ENCODE measurements around the gene FBXO17. TPM values are rescaled to one million over a fixed set of nuclear protein-coding genes. Genes with fewer than 3 reads are reported as not detected.

The FBXO17 gene
- total RNA-seq, 1 experiment from 2014 or later, result 16.8 TPM

DNA sequence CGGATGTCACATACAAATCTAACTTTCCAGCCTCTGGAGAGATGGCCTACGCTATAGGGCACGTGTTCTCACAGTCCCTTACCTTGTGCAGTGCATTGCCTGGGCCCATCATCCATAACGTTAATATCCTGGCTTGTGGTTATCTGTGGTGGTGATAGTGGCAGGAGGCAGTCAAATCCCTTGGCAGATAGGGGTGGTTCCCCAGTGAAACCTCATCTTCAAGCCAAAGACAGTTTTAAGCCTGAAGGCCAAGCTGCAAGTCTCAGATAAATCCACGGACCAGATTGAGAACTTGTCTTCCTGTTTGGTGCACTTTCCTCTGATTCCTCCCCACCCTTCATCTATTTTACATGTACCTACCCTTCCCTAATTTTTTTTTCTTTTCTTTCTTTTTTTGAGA lies 4.3 kb upstream of the FBXO17 start (continued):
- TF ChIP-seq, protein P1, sequence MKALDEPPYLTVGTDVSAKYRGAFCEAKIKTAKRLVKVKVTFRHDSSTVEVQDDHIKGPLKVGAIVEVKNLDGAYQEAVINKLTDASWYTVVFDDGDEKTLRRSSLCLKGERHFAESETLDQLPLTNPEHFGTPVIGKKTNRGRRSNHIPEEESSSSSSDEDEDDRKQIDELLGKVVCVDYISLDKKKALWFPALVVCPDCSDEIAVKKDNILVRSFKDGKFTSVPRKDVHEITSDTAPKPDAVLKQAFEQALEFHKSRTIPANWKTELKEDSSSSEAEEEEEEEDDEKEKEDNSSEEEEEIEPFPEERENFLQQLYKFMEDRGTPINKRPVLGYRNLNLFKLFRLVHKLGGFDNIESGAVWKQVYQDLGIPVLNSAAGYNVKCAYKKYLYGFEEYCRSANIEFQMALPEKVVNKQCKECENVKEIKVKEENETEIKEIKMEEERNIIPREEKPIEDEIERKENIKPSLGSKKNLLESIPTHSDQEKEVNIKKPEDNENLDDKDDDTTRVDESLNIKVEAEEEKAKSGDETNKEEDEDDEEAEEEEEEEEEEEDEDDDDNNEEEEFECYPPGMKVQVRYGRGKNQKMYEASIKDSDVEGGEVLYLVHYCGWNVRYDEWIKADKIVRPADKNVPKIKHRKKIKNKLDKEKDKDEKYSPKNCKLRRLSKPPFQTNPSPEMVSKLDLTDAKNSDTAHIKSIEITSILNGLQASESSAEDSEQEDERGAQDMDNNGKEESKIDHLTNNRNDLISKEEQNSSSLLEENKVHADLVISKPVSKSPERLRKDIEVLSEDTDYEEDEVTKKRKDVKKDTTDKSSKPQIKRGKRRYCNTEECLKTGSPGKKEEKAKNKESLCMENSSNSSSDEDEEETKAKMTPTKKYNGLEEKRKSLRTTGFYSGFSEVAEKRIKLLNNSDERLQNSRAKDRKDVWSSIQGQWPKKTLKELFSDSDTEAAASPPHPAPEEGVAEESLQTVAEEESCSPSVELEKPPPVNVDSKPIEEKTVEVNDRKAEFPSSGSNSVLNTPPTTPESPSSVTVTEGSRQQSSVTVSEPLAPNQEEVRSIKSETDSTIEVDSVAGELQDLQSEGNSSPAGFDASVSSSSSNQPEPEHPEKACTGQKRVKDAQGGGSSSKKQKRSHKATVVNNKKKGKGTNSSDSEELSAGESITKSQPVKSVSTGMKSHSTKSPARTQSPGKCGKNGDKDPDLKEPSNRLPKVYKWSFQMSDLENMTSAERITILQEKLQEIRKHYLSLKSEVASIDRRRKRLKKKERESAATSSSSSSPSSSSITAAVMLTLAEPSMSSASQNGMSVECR (CRISPR knock-in tag; IDR thresholded peaks at IDR 0.05; ENCODE audit: borderline replicate concordance), result no peak

DNA sequence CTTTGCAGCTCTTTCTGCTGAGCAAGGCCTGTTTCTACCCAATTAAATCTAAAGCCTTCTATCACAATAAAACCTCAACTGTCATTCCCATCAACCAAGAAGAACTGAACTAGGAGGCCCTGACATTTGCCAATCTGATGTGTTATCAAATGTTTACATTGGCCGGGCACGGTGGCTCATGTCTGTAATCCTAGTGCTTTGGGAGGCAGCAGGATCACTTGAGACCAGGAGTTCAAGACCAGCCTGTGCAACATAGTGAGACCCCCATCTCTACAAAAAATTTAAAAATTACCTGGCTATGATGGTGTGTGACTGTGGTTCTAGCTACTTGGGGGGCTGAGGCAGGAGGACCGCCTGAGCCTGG lies 2.8 kb upstream of the FBXO17 start:
- Mint-ChIP-seq H3K9me3 (peaks cover 12% of the 10 kb centered on the region), H3K36me3 (peaks cover 9% of the 10 kb centered on the region), H3K27ac (no peak overlapping the region), H3K4me3 (no peak overlapping the region), H3K4me1 (peaks cover 15% of the 10 kb centered on the region), H3K27me3 (ENCODE audit: low read depth) (peaks cover 5% of the 10 kb centered on the region)
- DNase-seq (ENCODE audit: low spot score) (no peak), ATAC-seq (no peak)
- ChIA-PET CTCF (interaction anchor here (1.1 to 4.5 kb wide), 3 partner anchors 12 to 53 kb away, joined by 3 to 55 read pairs (median 34); no protein-coding TSS in a partner anchor), POLR2A (interaction anchor here (0.6 kb wide), 1 partner anchor 10 kb away, joined by 3 read pairs; no protein-coding TSS in a partner anchor)
- TF ChIP-seq ESRRA (CRISPR knock-in tag; IDR thresholded peaks at IDR 0.05; ENCODE audit: borderline replicate concordance), result no peak
- no peak for TF ChIP-seq EMX1 (CRISPR knock-in tag; IDR thresholded peaks at IDR 0.05)
- no peak for TF ChIP-seq SP1 (CRISPR knock-in tag; conservative IDR thresholded peaks at IDR 0.05)
- no peak for TF ChIP-seq ATF1 (CRISPR knock-in tag; IDR thresholded peaks at IDR 0.05)
- TF ChIP-seq ZNF423 (CRISPR knock-in tag; IDR thresholded peaks at IDR 0.05), result no peak
- TF ChIP-seq ZNF396 (CRISPR knock-in tag; IDR thresholded peaks at IDR 0.05; ENCODE audit: borderline replicate concordance), result no peak
- TF ChIP-seq FOXJ3 (CRISPR knock-in tag; IDR thresholded peaks at IDR 0.05; ENCODE audit: borderline replicate concordance), result no peak
- TF ChIP-seq IRF2 (CRISPR knock-in tag; IDR thresholded peaks at IDR 0.05; ENCODE audit: borderline replicate concordance, low read depth), result no peak
- TF ChIP-seq ZNF263 (CRISPR knock-in tag; IDR thresholded peaks at IDR 0.05; ENCODE audit: low read depth), result no peak
- no peak for TF ChIP-seq RORB (CRISPR knock-in tag; IDR thresholded peaks at IDR 0.05)
- no peak for TF ChIP-seq CREB1 (CRISPR knock-in tag; IDR thresholded peaks at IDR 0.05)
- TF ChIP-seq, protein P2, sequence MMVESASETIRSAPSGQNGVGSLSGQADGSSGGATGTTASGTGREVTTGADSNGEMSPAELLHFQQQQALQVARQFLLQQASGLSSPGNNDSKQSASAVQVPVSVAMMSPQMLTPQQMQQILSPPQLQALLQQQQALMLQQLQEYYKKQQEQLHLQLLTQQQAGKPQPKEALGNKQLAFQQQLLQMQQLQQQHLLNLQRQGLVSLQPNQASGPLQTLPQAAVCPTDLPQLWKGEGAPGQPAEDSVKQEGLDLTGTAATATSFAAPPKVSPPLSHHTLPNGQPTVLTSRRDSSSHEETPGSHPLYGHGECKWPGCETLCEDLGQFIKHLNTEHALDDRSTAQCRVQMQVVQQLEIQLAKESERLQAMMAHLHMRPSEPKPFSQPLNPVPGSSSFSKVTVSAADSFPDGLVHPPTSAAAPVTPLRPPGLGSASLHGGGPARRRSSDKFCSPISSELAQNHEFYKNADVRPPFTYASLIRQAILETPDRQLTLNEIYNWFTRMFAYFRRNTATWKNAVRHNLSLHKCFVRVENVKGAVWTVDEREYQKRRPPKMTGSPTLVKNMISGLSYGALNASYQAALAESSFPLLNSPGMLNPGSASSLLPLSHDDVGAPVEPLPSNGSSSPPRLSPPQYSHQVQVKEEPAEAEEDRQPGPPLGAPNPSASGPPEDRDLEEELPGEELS (CRISPR knock-in tag; IDR thresholded peaks at IDR 0.05), result no peak
- TF ChIP-seq SOX15 (CRISPR knock-in tag; IDR thresholded peaks at IDR 0.05), result no peak
- no peak for TF ChIP-seq NFYB (CRISPR knock-in tag; conservative IDR thresholded peaks at IDR 0.05; ENCODE audit: low read depth)

DNA sequence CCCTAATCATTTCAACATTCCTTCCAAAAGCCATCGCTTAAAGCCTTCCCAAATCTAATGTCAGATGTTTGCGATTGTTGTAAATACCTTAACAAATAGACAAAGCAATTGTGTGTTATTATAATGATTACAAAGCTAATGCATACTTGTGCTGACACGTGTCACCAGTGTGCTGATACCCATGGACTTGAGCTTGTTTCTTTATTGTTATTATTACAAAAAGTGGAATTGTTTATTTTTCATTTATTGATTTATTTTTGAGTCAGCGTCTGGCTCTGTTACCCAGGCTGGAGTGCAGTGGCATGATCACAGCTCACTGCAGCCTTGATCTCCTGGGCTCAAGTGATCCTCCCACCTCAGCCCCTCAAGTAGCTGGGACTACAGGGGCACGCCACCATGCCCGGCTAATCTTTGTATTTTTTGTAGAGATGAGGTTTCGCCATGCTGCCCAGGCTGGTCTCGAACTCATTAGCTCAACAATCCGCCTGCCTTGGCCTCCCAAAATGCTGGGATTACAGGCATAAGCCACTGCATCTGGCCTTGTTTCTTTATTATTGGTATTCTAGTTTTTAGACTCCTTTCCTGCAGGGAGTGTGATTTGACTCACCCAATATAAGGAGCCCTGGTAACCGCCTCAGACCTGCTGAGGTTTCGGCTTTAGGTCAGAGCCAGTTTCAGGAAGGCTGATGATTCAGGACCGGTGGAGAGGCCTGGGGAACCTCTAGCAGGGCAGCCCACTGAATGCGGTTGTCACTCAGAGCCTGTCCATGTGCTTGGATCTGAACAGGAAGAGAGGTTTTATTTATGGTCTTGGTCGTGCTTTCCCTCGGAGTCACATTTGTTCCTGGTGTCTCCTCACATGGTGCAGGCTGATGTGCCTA lies 2.1 kb upstream of the FBXO17 start:
- ATAC-seq, result no peak
- CTCF ChIA-PET, result interaction anchor here (4.1 to 4.5 kb wide), 2 partner anchors 12 to 16 kb away, joined by 34 to 55 read pairs; no protein-coding TSS in a partner anchor
- TF ChIP-seq TEAD1 (CRISPR knock-in tag; IDR thresholded peaks at IDR 0.05) (no peak), FOXJ3 (CRISPR knock-in tag; IDR thresholded peaks at IDR 0.05; ENCODE audit: borderline replicate concordance) (no peak), ZNF671 (CRISPR knock-in tag; IDR thresholded peaks at IDR 0.05) (no peak), JUN (CRISPR knock-in tag; IDR thresholded peaks at IDR 0.05) (no peak)
- TF ChIP-seq, protein P3, sequence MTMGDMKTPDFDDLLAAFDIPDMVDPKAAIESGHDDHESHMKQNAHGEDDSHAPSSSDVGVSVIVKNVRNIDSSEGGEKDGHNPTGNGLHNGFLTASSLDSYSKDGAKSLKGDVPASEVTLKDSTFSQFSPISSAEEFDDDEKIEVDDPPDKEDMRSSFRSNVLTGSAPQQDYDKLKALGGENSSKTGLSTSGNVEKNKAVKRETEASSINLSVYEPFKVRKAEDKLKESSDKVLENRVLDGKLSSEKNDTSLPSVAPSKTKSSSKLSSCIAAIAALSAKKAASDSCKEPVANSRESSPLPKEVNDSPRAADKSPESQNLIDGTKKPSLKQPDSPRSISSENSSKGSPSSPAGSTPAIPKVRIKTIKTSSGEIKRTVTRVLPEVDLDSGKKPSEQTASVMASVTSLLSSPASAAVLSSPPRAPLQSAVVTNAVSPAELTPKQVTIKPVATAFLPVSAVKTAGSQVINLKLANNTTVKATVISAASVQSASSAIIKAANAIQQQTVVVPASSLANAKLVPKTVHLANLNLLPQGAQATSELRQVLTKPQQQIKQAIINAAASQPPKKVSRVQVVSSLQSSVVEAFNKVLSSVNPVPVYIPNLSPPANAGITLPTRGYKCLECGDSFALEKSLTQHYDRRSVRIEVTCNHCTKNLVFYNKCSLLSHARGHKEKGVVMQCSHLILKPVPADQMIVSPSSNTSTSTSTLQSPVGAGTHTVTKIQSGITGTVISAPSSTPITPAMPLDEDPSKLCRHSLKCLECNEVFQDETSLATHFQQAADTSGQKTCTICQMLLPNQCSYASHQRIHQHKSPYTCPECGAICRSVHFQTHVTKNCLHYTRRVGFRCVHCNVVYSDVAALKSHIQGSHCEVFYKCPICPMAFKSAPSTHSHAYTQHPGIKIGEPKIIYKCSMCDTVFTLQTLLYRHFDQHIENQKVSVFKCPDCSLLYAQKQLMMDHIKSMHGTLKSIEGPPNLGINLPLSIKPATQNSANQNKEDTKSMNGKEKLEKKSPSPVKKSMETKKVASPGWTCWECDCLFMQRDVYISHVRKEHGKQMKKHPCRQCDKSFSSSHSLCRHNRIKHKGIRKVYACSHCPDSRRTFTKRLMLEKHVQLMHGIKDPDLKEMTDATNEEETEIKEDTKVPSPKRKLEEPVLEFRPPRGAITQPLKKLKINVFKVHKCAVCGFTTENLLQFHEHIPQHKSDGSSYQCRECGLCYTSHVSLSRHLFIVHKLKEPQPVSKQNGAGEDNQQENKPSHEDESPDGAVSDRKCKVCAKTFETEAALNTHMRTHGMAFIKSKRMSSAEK (CRISPR knock-in tag; IDR thresholded peaks at IDR 0.05; ENCODE audit: borderline replicate concordance), result no peak
- TF ChIP-seq, protein P4, sequence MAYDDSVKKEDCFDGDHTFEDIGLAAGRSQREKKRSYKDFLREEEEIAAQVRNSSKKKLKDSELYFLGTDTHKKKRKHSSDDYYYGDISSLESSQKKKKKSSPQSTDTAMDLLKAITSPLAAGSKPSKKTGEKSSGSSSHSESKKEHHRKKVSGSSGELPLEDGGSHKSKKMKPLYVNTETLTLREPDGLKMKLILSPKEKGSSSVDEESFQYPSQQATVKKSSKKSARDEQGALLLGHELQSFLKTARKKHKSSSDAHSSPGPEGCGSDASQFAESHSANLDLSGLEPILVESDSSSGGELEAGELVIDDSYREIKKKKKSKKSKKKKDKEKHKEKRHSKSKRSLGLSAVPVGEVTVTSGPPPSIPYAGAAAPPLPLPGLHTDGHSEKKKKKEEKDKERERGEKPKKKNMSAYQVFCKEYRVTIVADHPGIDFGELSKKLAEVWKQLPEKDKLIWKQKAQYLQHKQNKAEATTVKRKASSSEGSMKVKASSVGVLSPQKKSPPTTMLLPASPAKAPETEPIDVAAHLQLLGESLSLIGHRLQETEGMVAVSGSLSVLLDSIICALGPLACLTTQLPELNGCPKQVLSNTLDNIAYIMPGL (CRISPR knock-in tag; IDR thresholded peaks at IDR 0.05), result no peak

More for the DNA sequence above, 2.1 kb upstream of the FBXO17 start:
- no peak overlapping the region for H3K4me3 Mint-ChIP-seq
- H3K27me3 Mint-ChIP-seq (ENCODE audit: low read depth), result peaks cover 5% of the 10 kb centered on the region
- H3K4me1 Mint-ChIP-seq, result peaks cover 15% of the 10 kb centered on the region
- peaks cover 12% of the 10 kb centered on the region for H3K9me3 Mint-ChIP-seq
- no peak for DNase-seq (ENCODE audit: low spot score)
- peaks cover 9% of the 10 kb centered on the region for H3K36me3 Mint-ChIP-seq
- POLR2A ChIA-PET, result interaction anchor here (0.6 to 1.6 kb wide), 2 partner anchors 10 to 11 kb away, joined by 3 to 4 read pairs; no protein-coding TSS in a partner anchor
- no peak overlapping the region for H3K27ac Mint-ChIP-seq

All from WTC11 (cell line).